Stimulated activated CD8-positive, alpha-beta memory T cell treated with anti-CD3 and anti-CD28 coated beads, Interleukin-15, amount 100 ng/mL, for 1 hour (primary cell): ENCODE measurements around the gene NEK11.
"Not testable (repeated sequence)": the region's sequence is repeated elsewhere in the genome, so short reads cannot be mapped to it uniquely, and the experiment has no call there.

Experiments
- DNase-seq: peaks from one replicate; pipeline ENCODE4 v3.0.0-alpha.2; 2020; ENCODE audit warnings: low read depth

The NEK11 gene

GRCh38 chr3:131042271-131042985 is 15.8 kb downstream of the NEK11 start:
- DNase-seq = not testable (repeated sequence)

GRCh38 chr3:131047582-131047981 is 20.9 kb downstream of the NEK11 start:
- no peak for DNase-seq

- DNase-seq = no peak
Measured at GRCh38 chr3:131048030-131048429, 21.4 kb downstream of the NEK11 start.

GRCh38 chr3:131050001-131050400 is 23.3 kb downstream of the NEK11 start:
- no peak for DNase-seq

GRCh38 chr3:131053043-131053859 is 26.6 kb downstream of the NEK11 start:
- no peak for DNase-seq

GRCh38 chr3:131067983-131068382 is 41.3 kb downstream of the NEK11 start:
- no peak for DNase-seq

- DNase-seq = no peak
Measured at GRCh38 chr3:131072099-131072559, 45.5 kb downstream of the NEK11 start.

- no peak for DNase-seq
Measured at GRCh38 chr3:131072845-131073244, 46.2 kb downstream of the NEK11 start.

GRCh38 chr3:131075632-131076328 is 49.1 kb downstream of the NEK11 start:
- no peak for DNase-seq

- DNase-seq = no peak
Measured at GRCh38 chr3:131077904-131078303, 51.2 kb downstream of the NEK11 start.

- DNase-seq = no peak
Measured at GRCh38 chr3:131079086-131079485, 52.4 kb downstream of the NEK11 start.

GRCh38 chr3:131081224-131081623 is 54.5 kb downstream of the NEK11 start:
- DNase-seq = no peak

- no peak for DNase-seq
Measured at GRCh38 chr3:131082246-131082645, 55.6 kb downstream of the NEK11 start.

GRCh38 chr3:131082871-131083863 is 56.5 kb downstream of the NEK11 start:
- no peak for DNase-seq

GRCh38 chr3:131091768-131092167 is 65.1 kb downstream of the NEK11 start:
- no peak for DNase-seq

GRCh38 chr3:131107637-131108433 is 81.2 kb downstream of the NEK11 start:
- DNase-seq = no peak

GRCh38 chr3:131109156-131109555 is 82.5 kb downstream of the NEK11 start:
- DNase-seq = no peak

- no peak for DNase-seq
Measured at GRCh38 chr3:131110087-131110486, 83.4 kb downstream of the NEK11 start.

- DNase-seq = no peak
Measured at GRCh38 chr3:131114256-131114655, 87.6 kb downstream of the NEK11 start.

- no peak for DNase-seq
Measured at GRCh38 chr3:131125684-131126083, 99.0 kb downstream of the NEK11 start.

GRCh38 chr3:131140891-131141290 is 114.2 kb downstream of the NEK11 start:
- DNase-seq = no peak
